ENCODE data around the gene ATP2B2. TPM values are rescaled to one million over a fixed set of nuclear protein-coding genes. Genes with fewer than 3 reads are reported as not detected.
"Not testable (repeated sequence)": the region's sequence is repeated elsewhere in the genome, so short reads cannot be mapped to it uniquely, and the experiment has no call there.

ATP2B2 gene
- total RNA-seq, 1 experiment from 2014 or later = 0.21 TPM

DNA sequence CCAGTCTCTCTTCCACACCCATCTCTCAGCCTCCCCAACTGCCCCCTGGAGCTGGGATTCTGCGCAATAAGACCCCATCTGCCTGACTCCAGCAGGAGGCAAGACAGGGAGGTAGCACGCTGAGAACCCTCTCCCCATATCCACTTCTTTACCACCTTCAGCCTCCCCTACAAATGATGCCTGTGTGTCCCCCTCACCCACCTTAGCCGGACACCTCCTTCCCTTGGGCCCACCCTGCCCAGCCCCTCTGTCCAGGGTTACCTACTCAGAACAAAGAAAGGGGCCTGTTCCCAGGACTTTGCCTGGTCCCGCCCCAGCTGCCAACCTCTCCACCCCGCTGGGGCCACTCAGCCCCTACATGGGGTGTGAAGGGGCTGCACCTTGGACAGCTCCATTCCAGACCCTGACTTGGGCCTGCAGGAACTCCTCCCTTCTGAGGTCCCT lies 40.8 kb upstream of the ATP2B2 start:
- peak; percentile 54 for DNase-seq
- H3K4me3 ChIP-seq (ENCODE audit: insufficient read depth, low read depth, low read length) = no peak overlapping the region

DNA sequence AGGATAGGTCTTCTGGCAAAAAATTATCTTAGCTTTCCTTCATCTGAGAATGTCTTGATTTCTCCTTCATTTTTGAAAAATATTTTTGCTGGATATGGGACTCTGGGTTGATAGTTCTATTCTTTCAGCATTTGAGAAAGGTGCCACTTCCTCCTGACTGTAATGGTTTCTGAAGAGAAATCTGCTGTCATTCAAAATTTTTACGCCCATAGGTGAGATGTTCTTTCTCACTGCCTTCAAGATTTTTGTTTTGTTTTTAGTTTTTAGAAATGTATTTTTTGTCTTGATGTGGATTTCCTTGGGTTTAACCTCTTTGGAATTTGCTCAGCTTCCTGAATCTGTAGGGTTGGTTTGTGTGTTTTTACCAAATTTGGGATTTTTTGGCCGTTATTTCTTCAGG lies 37.1 kb upstream of the ATP2B2 start:
- Histone ChIP-seq H3K36me3 (replicated peaks; ENCODE audit: control insufficient read depth, insufficient read depth, low read length) (no peaks in the 10 kb centered on the region), H3K4me3 (ENCODE audit: insufficient read depth, low read depth, low read length) (no peak overlapping the region), H3K27me3 (ENCODE audit: control insufficient read depth, insufficient read depth, low read length) (no peaks in the 10 kb centered on the region)
- DNase-seq = no peak

More for the DNA sequence above, 40.8 kb upstream of the ATP2B2 start:
- H3K27me3 ChIP-seq (ENCODE audit: control insufficient read depth, insufficient read depth, low read length) = no peaks in the 10 kb centered on the region
- H3K36me3 ChIP-seq (replicated peaks; ENCODE audit: control insufficient read depth, insufficient read depth, low read length) = no peaks in the 10 kb centered on the region

DNA sequence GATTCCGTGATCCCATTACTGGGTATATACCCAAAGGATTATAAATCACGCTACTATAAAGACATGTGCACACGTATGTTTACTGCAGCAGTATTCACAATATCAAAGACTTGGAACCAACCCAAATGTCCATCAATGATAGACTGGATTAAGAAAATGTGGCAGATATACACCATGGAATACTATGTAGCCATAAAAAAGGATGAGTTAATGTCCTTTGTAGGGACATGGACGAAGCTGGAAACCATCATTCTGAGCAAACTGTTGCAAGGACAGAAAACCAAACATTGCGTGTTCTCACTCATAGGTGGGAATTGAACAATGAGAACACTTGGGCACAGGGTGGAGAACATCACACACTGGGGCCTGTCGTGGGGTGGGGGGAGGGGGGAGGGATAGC lies 35.0 kb upstream of the ATP2B2 start:
- H3K36me3 ChIP-seq (replicated peaks; ENCODE audit: control insufficient read depth, insufficient read depth, low read length); H3K4me3 ChIP-seq (ENCODE audit: insufficient read depth, low read depth, low read length); DNase-seq; H3K27me3 ChIP-seq (ENCODE audit: control insufficient read depth, insufficient read depth, low read length): not testable (repeated sequence)

DNA sequence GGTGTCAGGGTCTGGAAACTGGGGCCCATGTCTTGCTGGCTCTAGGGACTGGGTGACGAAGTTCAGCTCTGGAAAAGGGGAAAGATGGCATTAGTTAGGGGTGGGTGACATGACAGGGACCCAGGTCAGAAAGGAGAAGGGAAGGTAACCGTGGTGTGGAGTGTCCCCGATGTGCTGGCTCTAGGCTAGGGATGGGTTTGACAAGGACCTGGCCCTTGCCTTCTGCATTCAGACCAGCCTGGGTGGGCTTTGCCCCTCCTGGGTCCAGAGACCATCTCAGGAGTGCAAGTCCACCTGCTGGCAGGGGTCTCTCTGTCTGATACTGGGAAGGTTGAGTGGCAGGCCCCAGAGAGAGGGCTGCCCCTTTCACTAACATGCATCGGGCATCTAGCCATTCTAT lies 28.7 kb upstream of the ATP2B2 start:
- Histone ChIP-seq H3K36me3 (replicated peaks; ENCODE audit: control insufficient read depth, insufficient read depth, low read length) (no peaks in the 10 kb centered on the region), H3K27me3 (ENCODE audit: control insufficient read depth, insufficient read depth, low read length) (no peaks in the 10 kb centered on the region), H3K4me3 (ENCODE audit: insufficient read depth, low read depth, low read length) (no peak overlapping the region)
- no peak for DNase-seq

DNA sequence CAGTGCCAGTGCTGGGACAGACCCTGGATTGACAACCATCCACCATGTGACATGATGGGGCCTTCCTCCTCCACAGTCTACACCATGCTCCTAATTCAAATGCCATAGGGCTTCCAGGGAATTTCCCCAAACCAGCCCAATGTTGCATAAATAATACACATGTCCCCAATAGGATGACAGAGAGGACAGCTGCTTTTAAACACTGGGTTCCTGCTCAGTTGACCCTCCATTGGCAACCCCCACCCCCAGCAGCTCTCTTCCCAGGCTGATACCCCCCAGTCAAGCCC lies 28.3 kb upstream of the ATP2B2 start:
- Histone ChIP-seq H3K27me3 (ENCODE audit: control insufficient read depth, insufficient read depth, low read length) (no peaks in the 10 kb centered on the region), H3K4me3 (ENCODE audit: insufficient read depth, low read depth, low read length) (no peak overlapping the region), H3K36me3 (replicated peaks; ENCODE audit: control insufficient read depth, insufficient read depth, low read length) (no peaks in the 10 kb centered on the region)
- no peak for DNase-seq

DNA sequence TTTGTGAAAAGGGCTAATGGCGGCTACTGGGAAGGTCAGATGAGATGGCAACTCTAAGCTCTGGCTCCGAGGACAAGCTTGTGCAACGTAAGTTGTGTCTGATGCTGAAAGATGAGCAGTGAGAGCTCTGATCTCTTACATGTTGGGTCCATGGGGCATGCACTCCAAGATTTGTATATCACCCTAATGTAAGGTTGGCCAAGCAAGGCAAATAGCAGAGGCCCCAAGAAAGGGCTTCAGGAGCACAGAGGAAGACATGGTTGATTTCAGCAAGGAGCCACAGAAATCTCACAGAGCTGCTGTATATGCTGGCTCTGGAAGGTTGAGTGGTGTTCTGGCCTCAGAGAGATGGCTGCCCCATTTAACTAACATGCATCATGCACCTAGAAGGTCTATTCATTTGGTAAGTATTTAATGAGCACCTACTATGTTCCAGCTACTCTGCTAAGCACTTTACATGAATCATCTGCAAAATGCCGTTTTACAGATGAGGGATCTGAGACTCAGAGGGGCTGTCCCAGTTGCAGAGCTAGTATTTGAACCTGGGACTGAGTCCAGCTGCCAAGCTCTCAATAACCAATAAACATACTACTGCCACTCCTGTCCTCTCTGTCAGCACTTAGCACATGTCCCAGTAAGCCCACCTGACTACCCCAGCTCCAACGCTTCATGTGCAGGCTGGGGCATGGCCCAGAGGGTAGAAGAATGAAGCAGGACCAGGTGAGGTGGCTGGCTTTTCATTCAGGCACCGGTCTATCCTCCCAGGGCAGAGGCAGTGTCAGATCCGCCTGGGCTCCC lies 27.8 kb upstream of the ATP2B2 start:
- Histone ChIP-seq H3K4me3 (ENCODE audit: insufficient read depth, low read depth, low read length) (no peak overlapping the region), H3K36me3 (replicated peaks; ENCODE audit: control insufficient read depth, insufficient read depth, low read length) (no peaks in the 10 kb centered on the region), H3K27me3 (ENCODE audit: control insufficient read depth, insufficient read depth, low read length) (no peaks in the 10 kb centered on the region)
- DNase-seq = no peak

GRCh38 chr3:10531031-10531430 lies 25.6 kb upstream of the ATP2B2 start:
- DNase-seq = no peak
- H3K27me3 ChIP-seq (ENCODE audit: control insufficient read depth, insufficient read depth, low read length) = no peaks in the 10 kb centered on the region

DNA sequence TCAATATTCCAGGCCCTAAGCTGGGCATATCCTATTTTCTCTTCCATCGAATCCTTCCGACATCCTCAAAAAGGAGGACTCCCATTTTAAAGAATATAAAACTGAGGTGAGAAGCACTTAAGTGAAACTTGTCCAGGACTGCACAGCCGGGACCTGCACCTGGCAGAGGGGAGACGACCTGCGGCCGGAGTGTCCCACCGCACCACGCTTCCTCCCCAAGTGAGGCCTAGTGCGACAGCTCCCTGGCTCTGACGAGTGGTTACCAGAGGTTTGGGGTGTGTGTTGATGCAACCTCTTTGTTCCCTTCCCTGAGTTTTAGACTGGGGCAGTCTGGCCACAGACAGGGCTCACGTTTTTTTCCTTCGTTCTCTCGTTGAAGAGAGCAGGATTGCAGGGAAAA lies 24.9 kb upstream of the ATP2B2 start:
- no peak overlapping the region for H3K4me3 ChIP-seq (ENCODE audit: insufficient read depth, low read depth, low read length)
- H3K36me3 ChIP-seq (replicated peaks; ENCODE audit: control insufficient read depth, insufficient read depth, low read length) = no peaks in the 10 kb centered on the region
- no peak for DNase-seq
- H3K27me3 ChIP-seq (ENCODE audit: control insufficient read depth, insufficient read depth, low read length) = no peaks in the 10 kb centered on the region

More at GRCh38 chr3:10531031-10531430, 25.6 kb upstream of the ATP2B2 start:
- Histone ChIP-seq H3K4me3 (ENCODE audit: insufficient read depth, low read depth, low read length) (no peak overlapping the region), H3K36me3 (replicated peaks; ENCODE audit: control insufficient read depth, insufficient read depth, low read length) (no peaks in the 10 kb centered on the region)

- Histone ChIP-seq H3K4me3 (ENCODE audit: insufficient read depth, low read depth, low read length) (no peak overlapping the region), H3K36me3 (replicated peaks; ENCODE audit: control insufficient read depth, insufficient read depth, low read length) (no peaks in the 10 kb centered on the region), H3K27me3 (ENCODE audit: control insufficient read depth, insufficient read depth, low read length) (no peaks in the 10 kb centered on the region)
- DNase-seq = no peak
These were observed 24.4 kb upstream of the ATP2B2 start for GRCh38 chr3:10529809-10530208.

- DNase-seq = no peak
- Histone ChIP-seq H3K4me3 (ENCODE audit: insufficient read depth, low read depth, low read length) (no peak overlapping the region), H3K27me3 (ENCODE audit: control insufficient read depth, insufficient read depth, low read length) (no peaks in the 10 kb centered on the region), H3K36me3 (replicated peaks; ENCODE audit: control insufficient read depth, insufficient read depth, low read length) (no peaks in the 10 kb centered on the region)
These were observed 22.7 kb upstream of the ATP2B2 start for GRCh38 chr3:10528046-10528445.

GRCh38 chr3:10527295-10528001 lies 22.1 kb upstream of the ATP2B2 start:
- H3K4me3 ChIP-seq (ENCODE audit: insufficient read depth, low read depth, low read length) = no peak overlapping the region
- no peak for DNase-seq
- H3K27me3 ChIP-seq (ENCODE audit: control insufficient read depth, insufficient read depth, low read length) = no peaks in the 10 kb centered on the region
- no peaks in the 10 kb centered on the region for H3K36me3 ChIP-seq (replicated peaks; ENCODE audit: control insufficient read depth, insufficient read depth, low read length)

DNA sequence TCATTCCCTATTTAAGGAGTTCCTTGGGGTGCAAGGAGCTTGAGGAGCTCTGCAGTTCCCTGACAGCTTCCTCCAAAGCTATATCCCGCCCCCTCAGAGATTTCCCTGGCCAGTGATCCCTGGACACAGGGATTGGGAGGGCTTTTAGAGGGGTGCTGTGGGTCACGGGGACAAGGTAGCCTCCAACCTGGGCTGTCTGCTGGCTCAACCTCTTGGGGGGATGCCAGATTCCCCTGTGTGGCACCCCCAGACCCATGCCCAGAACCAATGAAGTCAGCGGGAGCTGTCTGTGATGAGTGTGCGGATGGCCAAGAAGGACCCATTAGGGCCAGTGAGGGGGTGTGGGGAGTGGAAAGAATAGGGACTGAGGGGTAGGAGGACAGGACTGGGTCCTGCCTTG lies 21.0 kb upstream of the ATP2B2 start:
- Histone ChIP-seq H3K36me3 (replicated peaks; ENCODE audit: control insufficient read depth, insufficient read depth, low read length) (no peaks in the 10 kb centered on the region), H3K4me3 (ENCODE audit: insufficient read depth, low read depth, low read length) (no peak overlapping the region), H3K27me3 (ENCODE audit: control insufficient read depth, insufficient read depth, low read length) (no peaks in the 10 kb centered on the region)
- DNase-seq = no peak

DNA sequence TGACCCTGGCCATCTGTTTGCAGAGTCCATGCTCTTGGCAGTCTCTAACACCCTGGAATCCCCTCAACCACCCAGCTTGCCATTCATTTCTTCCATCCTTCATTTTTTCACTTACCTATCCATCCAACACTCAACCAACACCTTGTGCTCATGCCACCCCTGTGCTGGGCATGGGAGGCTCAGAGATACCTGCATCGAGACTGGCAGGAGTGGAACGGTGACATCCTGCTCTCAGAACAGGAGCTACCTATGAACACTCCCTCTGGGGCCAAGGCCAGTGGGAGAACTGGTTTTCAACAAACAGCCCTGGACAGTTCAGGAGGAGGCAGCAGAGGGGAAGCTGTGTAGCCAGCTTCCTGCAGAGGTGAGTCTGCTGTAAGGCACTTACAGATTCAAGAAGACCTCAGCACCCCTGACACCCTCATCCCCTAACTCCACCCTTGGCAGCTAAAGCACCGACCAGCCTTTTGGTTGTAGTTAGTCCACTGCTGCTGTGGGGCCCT lies 19.5 kb upstream of the ATP2B2 start:
- Histone ChIP-seq H3K4me3 (ENCODE audit: insufficient read depth, low read depth, low read length) (no peak overlapping the region), H3K27me3 (ENCODE audit: control insufficient read depth, insufficient read depth, low read length) (no peaks in the 10 kb centered on the region), H3K36me3 (replicated peaks; ENCODE audit: control insufficient read depth, insufficient read depth, low read length) (no peaks in the 10 kb centered on the region)
- DNase-seq = no peak

GRCh38 chr3:10524270-10524669 lies 18.9 kb upstream of the ATP2B2 start:
- no peak for DNase-seq
- Histone ChIP-seq H3K4me3 (ENCODE audit: insufficient read depth, low read depth, low read length) (no peak overlapping the region), H3K27me3 (ENCODE audit: control insufficient read depth, insufficient read depth, low read length) (no peaks in the 10 kb centered on the region)

GRCh38 chr3:10523561-10523960 lies 18.2 kb upstream of the ATP2B2 start:
- Histone ChIP-seq H3K27me3 (ENCODE audit: control insufficient read depth, insufficient read depth, low read length) (no peaks in the 10 kb centered on the region), H3K36me3 (replicated peaks; ENCODE audit: control insufficient read depth, insufficient read depth, low read length) (no peaks in the 10 kb centered on the region), H3K4me3 (ENCODE audit: insufficient read depth, low read depth, low read length) (no peak overlapping the region)
- no peak for DNase-seq

More at GRCh38 chr3:10524270-10524669, 18.9 kb upstream of the ATP2B2 start:
- H3K36me3 ChIP-seq (replicated peaks; ENCODE audit: control insufficient read depth, insufficient read depth, low read length) = no peaks in the 10 kb centered on the region

Measured in H7 (cell line).